ENCODE results near the gene TUFT1. TPM values are rescaled to one million over a fixed set of nuclear protein-coding genes. Genes with fewer than 3 reads are reported as not detected.

TUFT1 gene
- total RNA-seq, 2 donors from 2014 or later, result 15.2 to 29.0 TPM

DNA sequence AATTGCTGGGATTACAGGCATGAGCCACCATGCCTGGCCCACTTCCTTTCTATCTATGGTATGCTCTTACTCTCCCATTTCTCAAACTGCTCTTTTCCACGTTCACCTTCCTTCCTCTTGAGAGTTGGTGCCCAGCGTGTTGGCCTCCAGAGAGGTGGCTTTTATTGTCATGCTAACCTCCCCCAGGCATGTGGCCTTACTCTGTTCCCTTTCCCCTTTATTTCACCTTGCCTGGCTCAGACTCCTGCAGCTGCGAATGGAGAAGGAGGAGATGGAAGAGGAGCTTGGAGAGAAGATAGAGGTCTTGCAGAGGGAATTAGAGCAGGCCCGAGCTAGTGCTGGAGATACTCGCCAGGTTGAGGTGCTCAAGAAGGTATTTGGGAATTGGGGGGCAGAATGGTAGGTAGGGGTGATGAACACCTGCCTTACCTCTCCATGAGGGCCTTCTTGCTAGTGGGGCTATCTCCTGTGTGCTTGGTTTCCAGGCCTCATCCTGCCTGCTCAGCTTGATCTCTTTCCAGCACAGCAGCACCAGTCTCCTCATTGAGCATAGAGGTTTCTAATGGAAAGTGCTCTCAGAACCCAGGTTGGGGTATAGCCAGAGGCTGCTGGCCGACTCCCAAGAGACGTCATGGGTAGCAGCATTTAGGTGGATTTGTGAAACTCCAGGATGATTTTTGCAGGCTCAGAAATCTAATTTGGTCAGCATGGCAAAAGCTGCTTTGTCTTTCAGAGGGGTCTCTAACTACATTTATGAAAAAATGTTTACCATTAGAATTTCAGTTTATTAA, 13.2 kb upstream of the TUFT1 start:
- intact Hi-C loops (cut with DNase I), result no loop called here
- Histone ChIP-seq H3K27ac (no peak overlapping the region), H3K4me1 (replicated peaks) (no peaks in the 10 kb centered on the region), H3K36me3 (no peaks in the 10 kb centered on the region), H3K27me3 (replicated peaks; ENCODE audit: insufficient read depth) (no peaks in the 10 kb centered on the region), H3K4me3 (no peak overlapping the region), H3K9me3 (no peaks in the 10 kb centered on the region)
- 76% methylated on average over 7 of the region's 7 CpGs for WGBS
- no peak for TF ChIP-seq POLR2AphosphoS5 (IDR thresholded peaks at IDR 0.05)
- DNase-seq (ENCODE audit: low spot score), result no peak

DNA sequence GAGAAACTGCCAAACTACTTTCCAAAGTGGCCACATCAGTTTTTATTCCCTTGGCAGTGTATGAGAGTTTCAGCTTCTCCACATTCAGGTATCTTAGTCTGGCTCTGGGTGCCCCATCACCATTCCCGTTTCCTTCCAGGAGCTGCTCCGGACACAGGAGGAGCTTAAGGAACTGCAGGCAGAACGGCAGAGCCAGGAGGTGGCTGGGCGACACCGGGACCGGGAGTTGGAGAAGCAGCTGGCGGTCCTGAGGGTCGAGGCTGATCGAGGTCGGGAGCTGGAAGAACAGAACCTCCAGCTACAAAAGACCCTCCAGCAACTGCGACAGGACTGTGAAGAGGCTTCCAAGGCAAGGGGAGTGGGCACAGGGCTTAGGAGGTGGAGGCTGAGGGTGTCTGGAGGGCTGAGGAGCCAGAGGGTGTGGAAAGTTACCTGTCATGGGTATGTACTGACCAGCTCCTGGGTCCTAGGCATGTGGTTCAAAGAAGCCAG, 10.9 kb upstream of the TUFT1 start:
- Histone ChIP-seq H3K27ac (no peak overlapping the region), H3K9me3 (no peaks in the 10 kb centered on the region), H3K27me3 (replicated peaks; ENCODE audit: insufficient read depth) (no peaks in the 10 kb centered on the region), H3K4me1 (replicated peaks) (no peaks in the 10 kb centered on the region), H3K4me3 (no peak overlapping the region), H3K36me3 (no peaks in the 10 kb centered on the region)
- no peak for TF ChIP-seq POLR2A (IDR thresholded peaks at IDR 0.05)
- TF ChIP-seq, protein P1, sequence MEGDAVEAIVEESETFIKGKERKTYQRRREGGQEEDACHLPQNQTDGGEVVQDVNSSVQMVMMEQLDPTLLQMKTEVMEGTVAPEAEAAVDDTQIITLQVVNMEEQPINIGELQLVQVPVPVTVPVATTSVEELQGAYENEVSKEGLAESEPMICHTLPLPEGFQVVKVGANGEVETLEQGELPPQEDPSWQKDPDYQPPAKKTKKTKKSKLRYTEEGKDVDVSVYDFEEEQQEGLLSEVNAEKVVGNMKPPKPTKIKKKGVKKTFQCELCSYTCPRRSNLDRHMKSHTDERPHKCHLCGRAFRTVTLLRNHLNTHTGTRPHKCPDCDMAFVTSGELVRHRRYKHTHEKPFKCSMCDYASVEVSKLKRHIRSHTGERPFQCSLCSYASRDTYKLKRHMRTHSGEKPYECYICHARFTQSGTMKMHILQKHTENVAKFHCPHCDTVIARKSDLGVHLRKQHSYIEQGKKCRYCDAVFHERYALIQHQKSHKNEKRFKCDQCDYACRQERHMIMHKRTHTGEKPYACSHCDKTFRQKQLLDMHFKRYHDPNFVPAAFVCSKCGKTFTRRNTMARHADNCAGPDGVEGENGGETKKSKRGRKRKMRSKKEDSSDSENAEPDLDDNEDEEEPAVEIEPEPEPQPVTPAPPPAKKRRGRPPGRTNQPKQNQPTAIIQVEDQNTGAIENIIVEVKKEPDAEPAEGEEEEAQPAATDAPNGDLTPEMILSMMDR (IDR thresholded peaks at IDR 0.05), result no peak
- no peak for TF ChIP-seq POLR2AphosphoS5 (IDR thresholded peaks at IDR 0.05)
- no peak for DNase-seq (ENCODE audit: low spot score)
- 88% methylated on average over 10 of the region's 11 CpGs for WGBS
- intact Hi-C loops (cut with DNase I), result no loop called here

DNA sequence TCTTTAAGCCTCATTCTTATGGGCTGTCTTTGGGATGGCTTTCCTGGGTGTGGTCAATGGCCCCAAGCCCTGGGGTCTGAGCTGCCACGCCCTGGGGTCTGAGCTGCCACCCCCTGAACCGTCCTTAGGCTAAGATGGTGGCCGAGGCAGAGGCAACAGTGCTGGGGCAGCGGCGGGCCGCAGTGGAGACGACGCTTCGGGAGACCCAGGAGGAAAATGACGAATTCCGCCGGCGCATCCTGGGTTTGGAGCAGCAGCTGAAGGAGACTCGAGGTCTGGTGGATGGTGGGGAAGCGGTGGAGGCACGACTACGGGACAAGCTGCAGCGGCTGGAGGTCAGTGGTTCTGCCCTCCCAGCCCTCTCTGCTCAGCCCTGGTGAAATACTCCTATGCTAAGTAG, 10.3 kb upstream of the TUFT1 start:
- Histone ChIP-seq H3K9me3 (no peaks in the 10 kb centered on the region), H3K27ac (no peak overlapping the region), H3K4me1 (replicated peaks) (no peaks in the 10 kb centered on the region), H3K4me3 (no peak overlapping the region), H3K27me3 (replicated peaks; ENCODE audit: insufficient read depth) (no peaks in the 10 kb centered on the region), H3K36me3 (no peaks in the 10 kb centered on the region)
- TF ChIP-seq, protein P1 (IDR thresholded peaks at IDR 0.05), result no peak
- TF ChIP-seq POLR2AphosphoS5 (IDR thresholded peaks at IDR 0.05), result no peak
- no peak for DNase-seq (ENCODE audit: low spot score)
- intact Hi-C loops (cut with DNase I), result loop anchor here (10.0 kb wide), 2 partner anchors 65 to 225 kb away; no protein-coding TSS in a partner anchor
- WGBS, result 96% methylated on average over 18 of the region's 18 CpGs

DNA sequence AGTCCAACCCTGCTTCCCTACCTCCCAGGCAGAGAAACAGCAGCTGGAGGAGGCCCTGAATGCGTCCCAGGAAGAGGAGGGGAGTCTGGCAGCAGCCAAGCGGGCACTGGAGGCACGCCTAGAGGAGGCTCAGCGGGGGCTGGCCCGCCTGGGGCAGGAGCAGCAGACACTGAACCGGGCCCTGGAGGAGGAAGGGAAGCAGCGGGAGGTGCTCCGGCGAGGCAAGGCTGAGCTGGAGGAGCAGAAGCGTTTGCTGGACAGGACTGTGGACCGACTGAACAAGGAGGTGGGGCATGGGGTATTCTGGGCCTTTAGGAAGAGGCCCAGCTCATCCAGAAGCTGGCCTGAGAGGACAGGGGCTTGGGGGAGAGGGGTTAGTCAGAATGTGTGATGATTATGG, 9.6 kb upstream of the TUFT1 start:
- intact Hi-C loops (cut with DNase I), result loop anchor here (10.0 kb wide), 2 partner anchors 64 to 226 kb away; no protein-coding TSS in a partner anchor
- WGBS, result 83% methylated on average over 11 of the region's 11 CpGs

DNA sequence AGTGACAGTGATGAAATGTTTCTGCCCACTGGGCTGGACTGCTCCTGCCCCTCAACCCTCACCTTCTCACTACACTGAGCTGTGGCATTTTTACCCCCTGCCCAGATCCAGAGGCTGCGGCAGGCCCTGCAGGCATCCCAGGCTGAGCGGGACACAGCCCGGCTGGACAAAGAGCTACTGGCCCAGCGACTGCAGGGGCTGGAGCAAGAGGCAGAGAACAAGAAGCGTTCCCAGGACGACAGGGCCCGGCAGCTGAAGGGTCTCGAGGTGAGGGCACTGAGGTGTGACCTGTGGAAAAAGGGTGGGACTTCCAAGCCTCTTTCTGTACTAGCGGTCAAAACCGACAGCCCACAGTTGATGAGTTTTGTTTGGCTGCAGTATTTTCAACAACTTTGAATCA, 6.2 kb upstream of the TUFT1 start:
- Histone ChIP-seq H3K4me3 (no peak overlapping the region), H3K27me3 (replicated peaks; ENCODE audit: insufficient read depth) (no peaks in the 10 kb centered on the region), H3K27ac (no peak overlapping the region), H3K36me3 (no peaks in the 10 kb centered on the region), H3K4me1 (replicated peaks) (no peaks in the 10 kb centered on the region), H3K9me3 (no peaks in the 10 kb centered on the region)
- intact Hi-C loops (cut with DNase I), result loop anchor here (2.0 to 10.0 kb wide), 3 partner anchors 61 to 229 kb away; no protein-coding TSS in a partner anchor
- no peak for DNase-seq (ENCODE audit: low spot score)
- 83% methylated on average over 10 of the region's 10 CpGs for WGBS
- no peak for TF ChIP-seq POLR2A (IDR thresholded peaks at IDR 0.05)
- no peak for TF ChIP-seq POLR2AphosphoS5 (IDR thresholded peaks at IDR 0.05)
- TF ChIP-seq, protein P1 (IDR thresholded peaks at IDR 0.05), result no peak

More for the DNA sequence above, 9.6 kb upstream of the TUFT1 start:
- Histone ChIP-seq H3K4me1 (replicated peaks) (no peaks in the 10 kb centered on the region), H3K4me3 (no peak overlapping the region), H3K27ac (no peak overlapping the region), H3K9me3 (no peaks in the 10 kb centered on the region), H3K36me3 (no peaks in the 10 kb centered on the region), H3K27me3 (replicated peaks; ENCODE audit: insufficient read depth) (no peaks in the 10 kb centered on the region)
- DNase-seq (ENCODE audit: low spot score), result no peak
- TF ChIP-seq, protein P1 (IDR thresholded peaks at IDR 0.05), result no peak
- TF ChIP-seq POLR2A (IDR thresholded peaks at IDR 0.05), result no peak
- no peak for TF ChIP-seq POLR2AphosphoS5 (IDR thresholded peaks at IDR 0.05)
